Omental fat pad (tissue), 4 donors: ENCODE measurements around the gene CRB2. TPM values are rescaled to one million over a fixed set of nuclear protein-coding genes. Genes with fewer than 3 reads are reported as not detected.

Source experiments
- ATAC-seq: fragments of 150-250 bp; one replicate; pipeline ENCODE4 v1.9.1; 2016; ENCODE audit warnings: mild to moderate bottlenecking, moderate library complexity; ENCODE audit not compliant: low FRiP score
- DNase-seq: peaks from one replicate; pipeline ENCODE4 v3.0.0-alpha.2; 2019; ENCODE audit warnings: low spot score
- CTCF ChIP-seq, 3 donors: fragments of 450-650 bp; IDR thresholded peaks; one replicate each; pipeline ENCODE4 v1.5.1; 2016 to 2017; ENCODE audit warnings: antibody characterized with exemption in 3 of 3, mild to moderate bottlenecking in 3 of 3, moderate library complexity in 2 of 3
- total RNA-seq, 4 donors: library from RNA; depleted of rRNA; stranded (reverse); fragments of >200 nt; gene quantifications; one replicate each; pipeline ENCODE4 v1.1.0, GENCODE V29; 2016

The CRB2 gene
- total RNA-seq, 4 donors from 2014 or later: 0.32 to 16.2 (median 3.5) TPM

GRCh38 chr9:123370526-123371227 is 14.7 kb downstream of the CRB2 start:
- no peak for DNase-seq
- TF ChIP-seq CTCF (IDR thresholded peaks at IDR 0.05): no peak
- no peak for ATAC-seq

GRCh38 chr9:123371228-123371584 is 15.2 kb downstream of the CRB2 start:
- ATAC-seq (no peak), DNase-seq (no peak)
- no peak for TF ChIP-seq CTCF (IDR thresholded peaks at IDR 0.05)

GRCh38 chr9:123371805-123372590 is 16.0 kb downstream of the CRB2 start:
- TF ChIP-seq CTCF (IDR thresholded peaks at IDR 0.05): no peak
- DNase-seq (no peak), ATAC-seq (no peak)

GRCh38 chr9:123372766-123373446 is 16.9 kb downstream of the CRB2 start:
- ATAC-seq: no peak

GRCh38 chr9:123373447-123373923 is 17.5 kb downstream of the CRB2 start:
- TF ChIP-seq CTCF (IDR thresholded peaks at IDR 0.05): no peak
- no peak for DNase-seq
- ATAC-seq: no peak

More at GRCh38 chr9:123372766-123373446, 16.9 kb downstream of the CRB2 start:
- no peak for TF ChIP-seq CTCF (IDR thresholded peaks at IDR 0.05)
- DNase-seq: no peak

- DNase-seq (no peak), ATAC-seq (no peak)
- no peak for TF ChIP-seq CTCF (IDR thresholded peaks at IDR 0.05)
Observed at GRCh38 chr9:123373946-123374345, 17.9 kb downstream of the CRB2 start.
